ENCODE data around the gene RNF39.

GRCh38 chr6:30087876-30088275 lies 12.3 kb upstream of the RNF39 start:
- no peak for TF ChIP-seq TOX (CRISPR knock-in tag; IDR thresholded peaks at IDR 0.05; ENCODE audit: borderline replicate concordance)
- no peak for TF ChIP-seq ISL1 (CRISPR knock-in tag; IDR thresholded peaks at IDR 0.05)
- TF ChIP-seq RARB (CRISPR knock-in tag; IDR thresholded peaks at IDR 0.05) = no peak
- TF ChIP-seq, protein P1, sequence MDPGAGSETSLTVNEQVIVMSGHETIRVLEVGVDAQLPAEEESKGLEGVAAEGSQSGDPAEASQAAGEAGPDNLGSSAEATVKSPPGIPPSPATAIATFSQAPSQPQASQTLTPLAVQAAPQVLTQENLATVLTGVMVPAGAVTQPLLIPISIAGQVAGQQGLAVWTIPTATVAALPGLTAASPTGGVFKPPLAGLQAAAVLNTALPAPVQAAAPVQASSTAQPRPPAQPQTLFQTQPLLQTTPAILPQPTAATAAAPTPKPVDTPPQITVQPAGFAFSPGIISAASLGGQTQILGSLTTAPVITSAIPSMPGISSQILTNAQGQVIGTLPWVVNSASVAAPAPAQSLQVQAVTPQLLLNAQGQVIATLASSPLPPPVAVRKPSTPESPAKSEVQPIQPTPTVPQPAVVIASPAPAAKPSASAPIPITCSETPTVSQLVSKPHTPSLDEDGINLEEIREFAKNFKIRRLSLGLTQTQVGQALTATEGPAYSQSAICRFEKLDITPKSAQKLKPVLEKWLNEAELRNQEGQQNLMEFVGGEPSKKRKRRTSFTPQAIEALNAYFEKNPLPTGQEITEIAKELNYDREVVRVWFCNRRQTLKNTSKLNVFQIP (CRISPR knock-in tag; IDR thresholded peaks at IDR 0.05; ENCODE audit: borderline replicate concordance, low read depth) = no peak
- no peak for TF ChIP-seq ZFP30 (CRISPR knock-in tag; IDR thresholded peaks at IDR 0.05)
- no peak for TF ChIP-seq CSDC2 (CRISPR knock-in tag; IDR thresholded peaks at IDR 0.05)
- TF ChIP-seq ARNTL (CRISPR knock-in tag; IDR thresholded peaks at IDR 0.05; ENCODE audit: borderline replicate concordance, low read depth) = no peak
- TF ChIP-seq TCF4 (CRISPR knock-in tag; IDR thresholded peaks at IDR 0.05; ENCODE audit: borderline replicate concordance) = no peak
- no peak for TF ChIP-seq PATZ1 (CRISPR knock-in tag; IDR thresholded peaks at IDR 0.05; ENCODE audit: borderline replicate concordance)
- TF ChIP-seq BACH2 (CRISPR knock-in tag; IDR thresholded peaks at IDR 0.05; ENCODE audit: borderline replicate concordance) = no peak
- no peak for TF ChIP-seq PPARA (CRISPR knock-in tag; IDR thresholded peaks at IDR 0.05; ENCODE audit: borderline replicate concordance)
- no peak for TF ChIP-seq ZC3H10 (CRISPR knock-in tag; IDR thresholded peaks at IDR 0.05)
